Panc1 (cell line): Measurements from ENCODE around the gene GCHFR. TPM values are rescaled to one million over a fixed set of nuclear protein-coding genes. Genes with fewer than 3 reads are reported as not detected.

ENCODE experiments used
- ATAC-seq: fragments of 200-7000 bp; cut with Tn5 transposase; 2 replicates; pipeline ENCODE4 v1.9.1; 2020; ENCODE audit warnings: mild to moderate bottlenecking, moderate library complexity
- BruUV-seq: library from RNA; stranded (reverse); fragments of 400-500 nt; replicated peaks from 2 replicates; lab custom pipeline; 2021; lab: Mats Ljungman, UMichigan
- CTCF ChIA-PET: fragments of 300-600 bp; sonication (Branson Sonifier 250); formaldehyde crosslinking; loops from one replicate; lab custom pipeline; 2022; ENCODE audit warnings: antibody characterized with exemption; lab: Charles Lee
- POLR2A ChIA-PET: fragments of 300-600 bp; sonication (Branson Sonifier 250); formaldehyde crosslinking; loops from one replicate; lab custom pipeline; 2022; ENCODE audit warnings: antibody characterized with exemption; lab: Charles Lee
- DNase-seq: peaks from one replicate; pipeline ENCODE4 v3.0.0-alpha.2; 2010; ENCODE audit warnings: low read depth, low spot score
- H3K27ac ChIP-seq: 2 replicates; pipeline ENCODE4 v1.5.1; 2011; ENCODE audit warnings: mild to moderate bottlenecking, low read length, inconsistent platforms
- H3K27me3 ChIP-seq: fragments of 200-500 bp; sonication (Bioruptor generic); 2 replicates; pipeline ENCODE4 v1.6.0; 2014; ENCODE audit warnings: low read length, inconsistent platforms; ENCODE audit not compliant: control insufficient read depth, insufficient read depth
- H3K36me3 ChIP-seq: fragments of 200-500 bp; sonication (Bioruptor generic); 2 replicates; pipeline ENCODE4 v1.5.1; 2014; ENCODE audit warnings: inconsistent platforms, mild to moderate bottlenecking, low read length, moderate library complexity; ENCODE audit not compliant: control insufficient read depth, insufficient read depth
- H3K4me1 ChIP-seq: 2 replicates; pipeline ENCODE4 v1.5.1; 2011; ENCODE audit warnings: inconsistent platforms, mild to moderate bottlenecking, low read length, moderate library complexity; ENCODE audit not compliant: control insufficient read depth, insufficient read depth
- H3K4me3 ChIP-seq, 2 experiments: 2 replicates each; pipeline ENCODE4 v1.5.1; 2011 to 2012; ENCODE audit warnings: low read depth in 2 of 2, low read length in 2 of 2, mild to moderate bottlenecking in 2 of 2, inconsistent platforms in 1 of 2, moderate library complexity in 1 of 2
- H3K9me3 ChIP-seq: fragments of 200-500 bp; sonication (Bioruptor generic); 2 replicates; pipeline ENCODE4 v1.5.1; 2014; ENCODE audit warnings: low read depth, mild to moderate bottlenecking, inconsistent platforms, low read length, moderate library complexity; ENCODE audit not compliant: control insufficient read depth, insufficient read depth
- CTCF ChIP-seq: fragments of 450-650 bp; IDR thresholded peaks from 2 replicates; pipeline ENCODE4 v1.5.1; 2017; ENCODE audit warnings: mild to moderate bottlenecking
- POLR2AphosphoS5 ChIP-seq: IDR thresholded peaks from 2 replicates; pipeline ENCODE4 v1.6.1; 2012; ENCODE audit warnings: mild to moderate bottlenecking, low read depth, low read length, moderate library complexity
- REST ChIP-seq, 2 experiments: IDR thresholded peaks; 2 replicates each; pipeline ENCODE4 v1.6.1; 2011 to 2012; ENCODE audit warnings: low read depth in 2 of 2, control low read depth in 1 of 2, low read length in 1 of 2, mild to moderate bottlenecking in 1 of 2, moderate library complexity in 1 of 2; ENCODE audit not compliant: insufficient read depth in 1 of 2
- SIN3A ChIP-seq: IDR thresholded peaks from 2 replicates; pipeline ENCODE4 v1.6.1; 2012; ENCODE audit warnings: low read depth, mild to moderate bottlenecking, low read length, moderate library complexity, borderline replicate concordance; ENCODE audit not compliant: insufficient read depth
- TCF7L2 ChIP-seq: IDR thresholded peaks from 2 replicates; pipeline ENCODE4 v1.6.1; 2011; ENCODE audit warnings: mild to moderate bottlenecking, low read depth, low read length, inconsistent platforms
- in situ Hi-C: cut with HindIII; loops from 2 replicates; pipeline ENCODE4 v1.10.0; 2016; ENCODE audit warnings: low sequenced_read_pairs, low pct_unique_long_range_greater_than_20kb
- intact Hi-C: fragments of 100-400 bp; cut with micrococcal nuclease; formaldehyde crosslinking; loops from one replicate; pipeline ENCODE4 v1.10.0; 2022; ENCODE audit not compliant: unreplicated experiment
- total RNA-seq: library from RNA; stranded (reverse); gene quantifications from one replicate; pipeline ENCODE4 v1.2.1, GENCODE V29; 2021; ENCODE audit not compliant: unreplicated experiment

GCHFR gene
- total RNA-seq, 1 experiment from 2014 or later = 37.2 TPM

DNA sequence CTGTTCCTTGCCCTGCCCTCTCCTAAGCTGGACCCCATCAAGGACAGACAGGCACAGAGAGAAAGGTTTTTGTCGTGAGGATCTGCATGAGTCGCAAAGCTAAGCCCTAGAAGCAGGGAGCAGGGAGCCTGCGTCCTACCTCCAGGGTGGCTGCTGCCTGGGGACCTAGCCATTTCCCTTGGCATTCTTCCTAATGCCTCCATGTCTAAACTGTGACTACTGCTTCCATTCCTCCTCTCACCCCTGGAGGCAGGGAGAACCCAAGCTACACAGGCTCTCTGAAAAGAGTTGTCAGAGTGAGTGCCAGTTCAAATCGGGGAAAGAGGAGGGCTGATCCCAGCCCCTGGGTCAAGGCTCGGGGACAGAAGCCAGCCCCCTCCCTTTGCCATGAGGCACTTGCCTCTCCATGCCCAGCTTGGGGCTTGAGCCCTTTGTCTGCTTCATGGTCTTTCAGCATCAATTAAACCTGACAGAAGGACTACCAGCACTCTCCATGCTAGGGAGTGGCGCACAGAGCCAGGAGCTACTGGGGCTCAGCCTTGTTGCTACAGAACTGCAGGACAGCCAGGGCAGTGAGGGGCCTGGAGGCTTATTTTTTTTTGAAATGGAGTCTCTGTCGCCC is 2.4 kb downstream of the GCHFR start:
- POLR2A ChIA-PET = no interaction called here
- TF ChIP-seq SIN3A (no peak), CTCF (no peak), POLR2AphosphoS5 (no peak; the same call in 1 of the 2 replicates), TCF7L2 (no peak), REST (IDR thresholded peaks at IDR 0.05; ENCODE audit: insufficient read depth in 1 of 2, low read depth in 2 of 2, low read length in 1 of 2) (no peak)
- no peak for ATAC-seq
- CTCF ChIA-PET = interaction anchor here (1.0 to 1.1 kb wide), 2 partner anchors 16 to 92 kb away, joined by 3 to 4 read pairs; no protein-coding TSS in a partner anchor
- no peak for DNase-seq
- Histone ChIP-seq H3K9me3 (no peaks in the 10 kb centered on the region), H3K27ac (peak overlapping the region; percentile 62), H3K27me3 (no peaks in the 10 kb centered on the region), H3K36me3 (no peaks in the 10 kb centered on the region), H3K4me3 (no peak overlapping the region), H3K4me1 (peaks cover 45% of the 10 kb centered on the region)
- in situ Hi-C loops = no loop called here
- intact Hi-C loops = no loop called here
- BruUV-seq = no TSS peak

DNA sequence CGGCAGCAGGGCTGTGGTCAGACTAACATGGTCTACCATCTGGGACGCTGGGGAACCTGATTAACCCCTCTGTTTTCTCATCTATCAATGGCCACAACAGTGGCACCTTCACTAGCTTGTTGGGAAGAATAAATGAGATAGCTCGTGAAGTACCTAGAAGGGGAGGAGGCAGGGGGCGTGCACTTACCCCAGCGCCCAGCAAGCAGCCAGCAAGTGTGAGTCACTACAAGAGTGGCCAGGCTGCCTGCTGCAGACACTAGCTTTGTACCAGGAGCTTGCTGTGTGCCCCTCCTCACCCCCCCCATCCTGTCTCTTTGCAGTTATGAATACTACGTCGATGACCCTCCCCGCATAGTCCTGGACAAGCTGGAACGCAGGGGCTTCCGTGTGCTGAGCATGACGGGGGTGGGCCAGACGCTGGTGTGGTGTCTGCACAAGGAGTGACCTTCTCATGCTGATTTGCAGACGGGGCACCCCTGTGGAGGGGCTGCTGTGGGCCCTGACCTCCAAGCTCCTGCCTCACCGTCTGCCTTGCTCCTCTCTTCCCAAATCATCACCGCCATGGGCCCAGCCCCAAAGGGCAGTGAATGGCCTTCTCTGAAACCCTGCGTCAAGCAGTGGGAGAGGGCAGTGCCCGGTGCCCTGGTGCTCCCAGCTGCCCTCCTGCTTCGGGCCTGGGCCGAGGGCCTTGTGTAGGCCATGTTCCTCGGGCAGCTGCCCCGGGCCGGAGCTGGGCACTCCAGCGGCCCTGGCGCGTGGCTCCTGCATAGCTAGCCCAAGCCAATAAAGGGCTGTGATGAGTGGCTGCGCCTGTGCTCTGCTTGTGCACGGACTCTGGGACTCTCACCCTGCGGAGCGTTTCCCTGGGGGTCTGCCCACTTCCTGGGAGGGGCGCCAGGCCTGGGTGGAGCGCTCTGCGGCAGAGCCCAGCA is 3.3 kb downstream of the GCHFR start:
- no peak for TF ChIP-seq SIN3A
- no peak for TF ChIP-seq CTCF
- TF ChIP-seq REST (IDR thresholded peaks at IDR 0.05; ENCODE audit: insufficient read depth in 1 of 2, low read depth in 2 of 2, low read length in 1 of 2) = no peak
- no peak for TF ChIP-seq TCF7L2
- no peak for TF ChIP-seq POLR2AphosphoS5
- ChIA-PET CTCF (interaction anchor here (0.6 to 1.0 kb wide), 2 partner anchors 60 to 91 kb away, joined by 3 to 4 read pairs; no protein-coding TSS in a partner anchor), POLR2A (no interaction called here)
- Histone ChIP-seq H3K9me3 (no peaks in the 10 kb centered on the region), H3K4me1 (peaks cover 45% of the 10 kb centered on the region), H3K27me3 (no peaks in the 10 kb centered on the region), H3K4me3 (no peak overlapping the region), H3K36me3 (no peaks in the 10 kb centered on the region), H3K27ac (no peak overlapping the region)
- intact Hi-C loops = no loop called here
- in situ Hi-C loops = no loop called here
- no TSS peak for BruUV-seq
- DNase-seq = no peak
- ATAC-seq = no peak
